Measurements from ENCODE around the gene CCDC24. TPM values are rescaled to one million over a fixed set of nuclear protein-coding genes. Genes with fewer than 3 reads are reported as not detected.

The CCDC24 gene
- total and polyA plus RNA-seq, 2 donors (not counting 1 experiment from before 2014, with no cell fraction given) = 0.94 to 3.5 TPM

DNA sequence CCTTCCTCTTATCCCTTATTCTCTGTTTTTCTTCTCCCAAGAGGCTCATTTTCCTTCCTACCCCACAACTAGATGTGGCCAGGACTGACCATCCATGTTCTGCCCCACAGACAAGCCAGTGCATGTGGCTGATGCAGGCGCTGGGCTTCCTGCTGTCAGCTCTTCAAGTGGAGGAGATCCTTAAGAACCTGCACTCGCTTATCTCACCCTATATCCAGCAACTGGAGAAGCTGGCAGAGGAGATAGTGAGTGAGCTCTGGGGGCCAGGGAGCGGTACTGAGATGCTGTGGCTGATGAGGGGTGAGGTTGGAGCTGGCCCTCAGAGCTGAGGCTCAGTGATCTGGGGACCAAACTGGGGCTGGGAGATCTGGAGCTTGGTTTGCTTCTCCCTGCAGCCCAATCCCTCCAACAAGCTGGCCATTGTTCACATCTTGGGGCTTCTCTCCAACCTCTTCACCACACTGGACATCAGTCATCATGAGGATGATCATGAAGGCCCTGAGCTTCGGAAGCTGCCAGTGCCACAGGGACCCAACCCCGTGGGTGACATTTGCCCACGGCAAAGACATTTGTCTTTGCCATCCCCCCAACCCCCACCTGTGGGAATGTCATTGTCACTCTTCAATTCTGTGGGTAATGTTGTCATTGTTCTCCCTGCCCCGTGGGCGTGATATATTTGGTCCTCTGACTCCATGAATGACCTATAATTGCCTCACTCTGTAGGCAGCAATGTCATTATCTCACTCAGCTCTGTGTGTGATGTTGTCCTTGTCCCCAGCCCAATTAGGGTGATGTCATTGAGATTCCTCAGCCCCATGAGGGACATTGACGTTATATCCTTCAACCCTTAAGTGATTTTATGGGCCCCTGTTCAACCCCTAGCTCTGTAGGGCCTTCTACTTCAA lies 32.8 kb upstream of the CCDC24 start:
- H3K4me3 ChIP-seq (replicated peaks in 1 of 4; ENCODE audit: control extremely low read depth in 1 of 4, insufficient read depth in 1 of 4, low read depth in 3 of 4, low read length in 4 of 4) = no peak overlapping the region
- no peak overlapping the region for H2AFZ ChIP-seq (ENCODE audit: low read length)
- H3K27me3 ChIP-seq (ENCODE audit: control insufficient read depth, insufficient read depth, low read length) = no peaks in the 10 kb centered on the region
- no peaks in the 10 kb centered on the region for H3K4me1 ChIP-seq (ENCODE audit: control insufficient read depth, extremely low read depth, insufficient read depth, low read length)
- H3K36me3 ChIP-seq (ENCODE audit: control insufficient read depth, insufficient read depth, low read length) = peaks cover 20% of the 10 kb centered on the region
- H3K9ac ChIP-seq (ENCODE audit: insufficient read depth, low read length) = no peak overlapping the region
- no peaks in the 10 kb centered on the region for H3K9me3 ChIP-seq (ENCODE audit: control insufficient read depth, insufficient read depth, low read depth, low read length)
- TF ChIP-seq EZH2 (IDR thresholded peaks at IDR 0.05; ENCODE audit: low read length, missing control alignments) = no peak
- TF ChIP-seq, protein P1, sequence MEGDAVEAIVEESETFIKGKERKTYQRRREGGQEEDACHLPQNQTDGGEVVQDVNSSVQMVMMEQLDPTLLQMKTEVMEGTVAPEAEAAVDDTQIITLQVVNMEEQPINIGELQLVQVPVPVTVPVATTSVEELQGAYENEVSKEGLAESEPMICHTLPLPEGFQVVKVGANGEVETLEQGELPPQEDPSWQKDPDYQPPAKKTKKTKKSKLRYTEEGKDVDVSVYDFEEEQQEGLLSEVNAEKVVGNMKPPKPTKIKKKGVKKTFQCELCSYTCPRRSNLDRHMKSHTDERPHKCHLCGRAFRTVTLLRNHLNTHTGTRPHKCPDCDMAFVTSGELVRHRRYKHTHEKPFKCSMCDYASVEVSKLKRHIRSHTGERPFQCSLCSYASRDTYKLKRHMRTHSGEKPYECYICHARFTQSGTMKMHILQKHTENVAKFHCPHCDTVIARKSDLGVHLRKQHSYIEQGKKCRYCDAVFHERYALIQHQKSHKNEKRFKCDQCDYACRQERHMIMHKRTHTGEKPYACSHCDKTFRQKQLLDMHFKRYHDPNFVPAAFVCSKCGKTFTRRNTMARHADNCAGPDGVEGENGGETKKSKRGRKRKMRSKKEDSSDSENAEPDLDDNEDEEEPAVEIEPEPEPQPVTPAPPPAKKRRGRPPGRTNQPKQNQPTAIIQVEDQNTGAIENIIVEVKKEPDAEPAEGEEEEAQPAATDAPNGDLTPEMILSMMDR (conservative IDR thresholded peaks at IDR 0.05 in 1 of 2, IDR thresholded peaks at IDR 0.05 in 1 of 2; ENCODE audit: low read depth in 1 of 2, low read length in 2 of 2) = no peak
- H3K79me2 ChIP-seq (ENCODE audit: control insufficient read depth, insufficient read depth, low read length) = no peaks in the 10 kb centered on the region
- no peak overlapping the region for H3K4me2 ChIP-seq (ENCODE audit: extremely low read depth, insufficient read depth, low read length)
- H4K20me1 ChIP-seq (ENCODE audit: control insufficient read depth, extremely low read depth, insufficient read depth, low read length) = no peaks in the 10 kb centered on the region
- DNase-seq (ENCODE audit: low read depth in 2 of 2) = no peak
- no peak overlapping the region for H3K27ac ChIP-seq (ENCODE audit: insufficient read depth, low read length)

DNA sequence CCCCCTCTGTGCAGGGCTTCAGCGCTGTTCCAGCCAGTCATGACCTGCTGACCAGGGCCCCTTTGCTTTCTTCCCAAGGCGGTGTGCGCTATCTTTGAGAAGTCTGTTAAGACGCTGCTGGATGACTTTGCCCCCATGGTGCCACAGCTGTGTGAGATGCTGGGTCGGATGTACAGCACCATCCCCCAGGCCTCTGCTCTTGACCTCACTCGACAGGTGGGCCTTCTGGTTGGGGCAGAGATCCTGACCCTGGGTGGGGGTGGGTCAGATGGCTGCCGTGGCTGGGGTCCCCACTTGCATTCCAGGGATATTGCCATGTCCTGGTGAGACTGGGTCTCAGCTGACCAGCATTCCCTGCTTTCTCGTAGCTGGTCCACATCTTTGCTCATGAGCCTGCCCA lies 30.6 kb upstream of the CCDC24 start:
- TF ChIP-seq, protein P1 (conservative IDR thresholded peaks at IDR 0.05 in 1 of 2, IDR thresholded peaks at IDR 0.05 in 1 of 2; ENCODE audit: low read depth in 1 of 2, low read length in 2 of 2) = no peak
- no peak for TF ChIP-seq EZH2 (IDR thresholded peaks at IDR 0.05; ENCODE audit: low read length, missing control alignments)
- no peak overlapping the region for H3K4me2 ChIP-seq (ENCODE audit: extremely low read depth, insufficient read depth, low read length)
- H2AFZ ChIP-seq (ENCODE audit: low read length) = no peak overlapping the region
- H3K4me1 ChIP-seq (ENCODE audit: control insufficient read depth, extremely low read depth, insufficient read depth, low read length) = no peaks in the 10 kb centered on the region
- H3K9me3 ChIP-seq (ENCODE audit: control insufficient read depth, insufficient read depth, low read depth, low read length) = no peaks in the 10 kb centered on the region
- no peak overlapping the region for H3K27ac ChIP-seq (ENCODE audit: insufficient read depth, low read length)
- H3K79me2 ChIP-seq (ENCODE audit: control insufficient read depth, insufficient read depth, low read length) = no peaks in the 10 kb centered on the region
- H3K4me3 ChIP-seq (replicated peaks in 1 of 4; ENCODE audit: control extremely low read depth in 1 of 4, insufficient read depth in 1 of 4, low read depth in 3 of 4, low read length in 4 of 4) = no peak overlapping the region
- H3K9ac ChIP-seq (ENCODE audit: insufficient read depth, low read length) = no peak overlapping the region
- no peaks in the 10 kb centered on the region for H3K27me3 ChIP-seq (ENCODE audit: control insufficient read depth, insufficient read depth, low read length)
- peaks cover 20% of the 10 kb centered on the region for H3K36me3 ChIP-seq (ENCODE audit: control insufficient read depth, insufficient read depth, low read length)
- no peak for DNase-seq (ENCODE audit: low read depth in 2 of 2)
- no peaks in the 10 kb centered on the region for H4K20me1 ChIP-seq (ENCODE audit: control insufficient read depth, extremely low read depth, insufficient read depth, low read length)

DNA sequence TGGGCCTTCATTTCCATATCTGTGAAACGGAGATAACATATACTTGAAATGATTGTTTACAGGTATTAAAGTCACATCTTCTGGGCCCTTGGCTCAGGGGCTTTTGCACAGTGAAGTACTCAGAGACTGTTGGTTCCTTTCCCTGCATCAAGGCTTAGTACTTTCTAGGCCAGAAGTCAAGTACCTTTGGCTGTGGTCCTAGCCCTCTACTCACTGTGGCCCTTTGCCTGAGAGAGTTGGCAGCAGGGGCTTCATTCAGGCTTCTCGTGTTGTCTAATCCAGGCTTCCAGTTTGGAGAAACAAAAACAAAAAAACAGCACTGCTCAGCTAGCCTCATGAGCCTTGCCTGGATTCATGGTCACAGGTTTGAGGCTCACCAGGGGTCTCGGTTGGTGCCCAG lies 29.7 kb upstream of the CCDC24 start:
- Histone ChIP-seq H3K36me3 (ENCODE audit: control insufficient read depth, insufficient read depth, low read length) (peaks cover 20% of the 10 kb centered on the region), H3K27me3 (ENCODE audit: control insufficient read depth, insufficient read depth, low read length) (no peaks in the 10 kb centered on the region), H3K27ac (ENCODE audit: insufficient read depth, low read length) (no peak overlapping the region), H2AFZ (ENCODE audit: low read length) (no peak overlapping the region), H4K20me1 (ENCODE audit: control insufficient read depth, extremely low read depth, insufficient read depth, low read length) (no peaks in the 10 kb centered on the region), H3K9ac (ENCODE audit: insufficient read depth, low read length) (no peak overlapping the region), H3K79me2 (ENCODE audit: control insufficient read depth, insufficient read depth, low read length) (no peaks in the 10 kb centered on the region), H3K4me1 (ENCODE audit: control insufficient read depth, extremely low read depth, insufficient read depth, low read length) (no peaks in the 10 kb centered on the region), H3K4me2 (ENCODE audit: extremely low read depth, insufficient read depth, low read length) (no peak overlapping the region), H3K9me3 (ENCODE audit: control insufficient read depth, insufficient read depth, low read depth, low read length) (no peaks in the 10 kb centered on the region), H3K4me3 (replicated peaks in 1 of 4; ENCODE audit: control extremely low read depth in 1 of 4, insufficient read depth in 1 of 4, low read depth in 3 of 4, low read length in 4 of 4) (no peak overlapping the region)
- no peak for DNase-seq (ENCODE audit: low read depth in 2 of 2)
- no peak for TF ChIP-seq EZH2 (IDR thresholded peaks at IDR 0.05; ENCODE audit: low read length, missing control alignments)
- TF ChIP-seq, protein P1 (conservative IDR thresholded peaks at IDR 0.05 in 1 of 2, IDR thresholded peaks at IDR 0.05 in 1 of 2; ENCODE audit: low read depth in 1 of 2, low read length in 2 of 2) = no peak
